ENCODE data around the gene CARD10.

DNA sequence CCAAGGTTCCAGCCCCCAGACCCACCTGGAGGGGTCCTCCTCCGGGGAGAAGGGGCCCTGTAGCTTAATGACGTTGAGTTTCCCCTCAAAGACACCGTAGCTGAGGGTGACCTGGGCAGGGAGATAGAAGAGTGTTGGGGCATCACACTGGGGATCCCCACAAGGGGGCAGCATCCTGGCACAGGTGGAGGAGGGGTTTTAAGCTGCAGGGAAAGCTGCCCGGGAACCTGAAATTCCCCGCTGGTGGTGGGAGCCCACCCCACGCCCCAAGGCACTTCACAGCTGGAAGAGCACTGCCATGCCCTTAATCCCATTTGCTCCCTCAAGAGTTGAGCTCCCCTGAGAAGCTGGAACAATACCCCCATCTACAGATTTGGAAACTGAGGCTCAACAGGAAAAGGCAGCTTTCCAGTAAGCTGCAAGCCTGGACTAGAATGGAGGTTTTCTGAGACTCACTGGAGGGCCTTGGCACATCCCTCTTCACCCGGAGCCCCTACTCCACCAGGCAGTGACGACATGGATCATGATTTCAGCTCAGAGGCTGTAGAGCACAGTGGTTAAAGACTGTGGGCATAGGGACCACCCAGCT is 46.7 kb downstream of the CARD10 start:
- TF ChIP-seq CTCF (IDR thresholded peaks at IDR 0.05) (peak; percentile 43 to 65 (median 52)), POLR2A (IDR thresholded peaks at IDR 0.05) (no peak)
